GM19397 (cell line): ENCODE measurements around the gene RAMP3.
"Not testable (repeated sequence)": the region's sequence is repeated elsewhere in the genome, so short reads cannot be mapped to it uniquely, and the experiment has no call there.

Source experiments
- ATAC-seq: cut with Tn5 transposase; IDR thresholded peaks from one replicate; pipeline ENCODE4 v1.9.1; 2021; ENCODE audit warnings: mild to moderate bottlenecking, moderate library complexity; ENCODE audit not compliant: unreplicated experiment

Gene RAMP3

DNA sequence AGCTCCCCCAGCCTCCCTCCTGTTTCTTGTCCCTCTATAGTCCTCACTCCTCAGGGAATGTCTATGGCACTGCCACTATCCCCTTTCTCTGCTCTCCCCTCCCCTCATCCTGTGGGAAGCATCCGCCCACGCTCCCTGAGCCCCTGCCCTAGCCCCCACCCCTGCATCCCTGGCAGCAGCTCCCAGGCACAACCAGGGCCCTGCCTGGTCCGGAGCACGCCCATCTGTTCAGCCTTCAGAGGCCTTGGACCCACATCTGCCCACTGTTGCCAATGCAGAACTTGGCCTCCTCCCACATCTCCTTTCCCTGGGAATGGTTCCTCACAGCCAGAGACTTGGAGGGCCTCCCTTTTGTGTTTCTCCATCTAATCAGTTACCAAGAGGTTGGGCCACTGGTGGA is 25.7 kb upstream of the RAMP3 start:
- no peak for ATAC-seq

DNA sequence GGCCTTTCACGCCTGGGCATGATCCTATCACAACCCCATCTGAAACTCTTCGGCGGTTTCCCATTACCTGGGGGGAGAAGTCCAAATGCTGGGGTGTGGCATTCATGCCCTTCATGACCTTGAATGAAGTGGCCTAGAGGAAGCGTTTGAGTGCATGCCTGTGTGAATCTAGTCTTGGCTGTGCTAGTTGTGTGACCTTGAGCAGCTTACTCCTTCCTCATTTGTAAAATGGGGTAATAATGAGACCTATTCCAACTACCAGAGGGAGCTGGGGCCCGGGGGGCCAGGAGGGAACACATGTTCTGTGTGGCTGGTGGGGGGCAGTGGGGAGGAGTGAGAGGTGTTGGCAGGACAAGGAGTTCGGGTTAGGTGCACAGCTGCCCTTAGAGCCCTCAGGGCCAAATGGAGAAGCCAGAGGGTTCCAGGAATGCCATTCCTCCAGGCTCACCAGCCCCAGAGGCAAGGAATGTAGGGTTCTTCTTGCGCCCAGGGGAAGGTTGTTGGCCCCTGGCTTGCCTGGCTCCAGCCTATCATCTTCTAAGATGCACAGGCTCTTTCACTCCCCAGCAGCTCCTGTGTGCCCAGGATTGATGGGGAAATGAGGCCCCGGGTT is 24.8 kb upstream of the RAMP3 start:
- ATAC-seq, result no peak

DNA sequence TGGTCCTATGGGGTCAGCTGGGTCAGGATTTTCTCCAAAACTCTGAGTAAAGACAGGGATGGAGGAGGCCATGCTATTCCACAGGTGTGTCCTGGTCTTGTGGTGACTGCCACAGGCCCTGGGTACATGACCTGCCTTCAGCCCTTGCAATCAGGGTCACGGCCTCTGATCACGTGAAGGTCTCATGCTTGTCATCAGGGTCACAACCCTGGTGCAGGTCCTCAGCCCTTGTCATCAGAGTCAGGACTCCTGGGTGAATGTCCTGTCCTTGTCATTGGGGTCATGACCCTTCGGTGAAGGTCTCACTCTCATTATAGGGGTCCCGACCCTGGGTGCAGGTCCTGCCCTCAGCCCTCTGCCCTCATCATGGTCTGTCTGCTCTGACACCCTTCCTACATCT is 24.2 kb upstream of the RAMP3 start:
- ATAC-seq, result no peak

DNA sequence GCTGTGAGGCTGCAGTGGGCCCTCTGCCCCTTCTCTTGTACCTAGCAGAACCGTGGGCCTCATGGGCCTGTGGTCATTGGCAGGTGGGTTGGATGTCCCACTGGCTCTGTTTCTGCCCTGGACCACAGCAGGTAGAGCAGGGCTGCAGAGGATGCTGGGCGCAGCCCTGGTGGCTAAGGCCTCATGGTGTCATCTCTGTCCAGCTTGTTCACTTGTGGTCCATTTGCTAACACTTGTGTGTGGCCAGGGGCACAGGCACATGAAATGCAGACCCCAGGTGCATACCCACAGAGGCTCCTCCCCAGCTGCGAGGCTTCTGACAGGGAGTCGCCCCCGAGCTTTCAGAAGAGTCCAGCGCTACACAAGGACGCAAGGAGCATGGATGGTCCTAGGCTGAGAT is 23.7 kb upstream of the RAMP3 start:
- ATAC-seq, result no peak

DNA sequence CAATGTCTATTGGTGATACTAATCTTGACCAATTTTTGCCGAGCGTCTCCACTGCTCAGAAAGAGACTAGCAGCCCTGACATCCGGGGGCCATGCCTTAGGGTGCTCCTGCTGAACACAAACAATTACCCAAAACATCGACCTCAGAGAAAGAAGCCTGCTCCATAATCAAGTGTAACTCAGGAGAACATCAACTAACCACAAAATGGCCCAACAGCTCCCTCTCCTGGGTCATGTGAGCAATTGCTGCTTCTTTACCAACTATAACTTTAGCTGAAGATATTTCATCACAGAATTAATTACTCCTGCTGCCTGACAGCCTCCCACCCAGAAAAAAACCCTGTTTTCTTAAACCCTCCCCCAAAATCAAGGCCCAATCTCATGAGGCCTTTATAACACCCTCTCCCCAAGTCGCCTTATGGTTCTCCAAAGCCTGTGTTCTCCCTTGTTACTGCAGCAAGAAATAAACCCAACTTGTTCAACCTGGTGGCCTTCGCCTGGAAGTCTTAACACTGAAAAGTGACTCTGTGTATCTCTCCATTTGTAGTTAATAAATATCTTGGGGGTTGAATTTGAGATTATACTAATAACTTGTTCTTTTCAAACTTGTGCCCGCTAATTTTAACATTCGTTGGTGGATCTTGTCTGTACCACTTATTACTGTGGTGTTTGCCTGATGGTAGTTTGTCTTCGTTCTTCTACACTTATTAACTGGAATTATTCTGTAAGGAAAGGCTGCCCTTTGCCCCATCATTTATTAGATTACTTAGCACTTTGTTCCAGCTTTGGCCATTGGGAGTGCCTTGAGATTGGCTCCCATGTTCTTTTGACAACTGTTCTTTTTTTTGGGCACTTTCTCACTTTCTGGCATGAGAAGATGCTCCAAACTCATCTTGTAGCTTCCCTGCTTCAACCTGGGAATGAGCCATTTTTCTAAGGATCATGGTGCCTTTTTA is 21.2 kb upstream of the RAMP3 start:
- no peak for ATAC-seq

DNA sequence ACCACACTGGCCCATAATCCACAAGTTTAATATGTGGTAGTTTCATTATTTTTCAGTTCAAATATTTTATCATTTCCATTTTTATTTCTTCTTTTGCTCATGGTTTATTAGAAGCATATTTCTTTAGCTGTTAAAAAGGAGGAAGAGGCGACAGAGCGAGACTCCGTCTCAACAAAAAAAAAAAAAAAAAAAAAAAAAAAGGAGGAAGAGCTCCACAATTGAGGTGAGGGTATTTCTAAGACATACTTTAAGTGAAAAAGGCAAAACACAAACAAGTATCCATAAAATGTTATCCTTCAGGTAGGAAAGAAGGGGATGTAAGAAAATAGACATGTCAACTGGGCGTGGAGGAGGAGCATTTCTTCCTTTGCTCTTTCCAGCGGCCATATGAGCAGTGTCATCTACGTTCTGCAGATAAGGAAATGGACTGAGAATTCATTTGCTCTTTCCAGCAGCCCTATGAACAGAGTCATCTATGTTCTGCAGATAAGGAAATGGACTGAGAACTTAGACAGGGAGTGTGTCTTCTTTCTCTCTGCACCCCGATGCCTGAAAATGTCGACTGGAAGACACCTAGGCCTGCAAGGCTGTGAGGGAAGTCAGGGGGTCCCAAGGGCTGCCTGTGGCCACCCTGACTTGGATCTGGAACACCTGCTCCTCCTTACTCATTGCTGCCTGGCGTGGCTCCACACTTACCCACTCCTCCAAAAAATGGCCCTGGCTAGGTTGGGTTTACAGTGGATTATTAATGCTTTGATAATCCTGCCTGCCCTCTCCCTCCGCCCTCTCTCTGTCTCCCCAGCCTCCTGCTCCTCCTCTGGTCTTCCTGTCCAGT is 18.9 kb upstream of the RAMP3 start:
- no peak for ATAC-seq

DNA sequence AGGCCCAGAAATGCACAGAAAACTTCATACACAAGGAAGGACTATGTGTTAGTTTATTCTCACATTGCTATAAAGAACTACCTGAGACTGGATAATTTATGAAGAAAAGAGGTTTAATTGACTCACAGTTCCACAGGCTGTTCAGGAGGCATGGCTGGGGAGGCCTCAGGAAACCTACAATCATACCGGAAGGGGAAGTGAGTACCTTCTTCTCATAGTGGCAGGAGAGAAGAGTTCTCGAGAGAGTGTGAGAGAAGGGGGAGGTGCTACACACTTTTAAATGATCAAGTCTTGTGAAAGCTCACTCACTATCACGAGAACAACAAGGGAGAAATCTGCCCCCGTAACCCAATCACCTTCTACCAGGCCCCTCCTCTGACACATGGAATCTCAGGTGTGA is 16.8 kb upstream of the RAMP3 start:
- no peak for ATAC-seq

DNA sequence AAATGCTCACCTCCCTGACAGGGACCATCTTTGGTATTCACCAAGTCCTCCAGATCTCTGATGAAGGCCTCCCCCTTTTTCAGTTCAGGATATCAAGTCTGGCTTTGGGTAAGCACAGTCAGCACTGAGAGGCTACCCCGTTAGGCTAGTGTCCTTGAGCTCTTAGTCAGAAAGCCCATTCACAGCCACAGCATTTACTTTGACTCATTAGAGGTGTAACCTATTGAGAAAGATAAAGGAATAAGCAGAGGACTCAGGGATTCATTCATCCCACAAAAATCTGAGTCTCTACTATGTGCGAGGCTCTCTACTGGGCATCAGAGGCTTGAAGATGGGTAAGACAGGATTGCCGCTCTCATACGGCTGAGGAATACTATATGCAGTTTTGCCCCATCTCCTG is 14.0 kb upstream of the RAMP3 start:
- ATAC-seq, result no peak

DNA sequence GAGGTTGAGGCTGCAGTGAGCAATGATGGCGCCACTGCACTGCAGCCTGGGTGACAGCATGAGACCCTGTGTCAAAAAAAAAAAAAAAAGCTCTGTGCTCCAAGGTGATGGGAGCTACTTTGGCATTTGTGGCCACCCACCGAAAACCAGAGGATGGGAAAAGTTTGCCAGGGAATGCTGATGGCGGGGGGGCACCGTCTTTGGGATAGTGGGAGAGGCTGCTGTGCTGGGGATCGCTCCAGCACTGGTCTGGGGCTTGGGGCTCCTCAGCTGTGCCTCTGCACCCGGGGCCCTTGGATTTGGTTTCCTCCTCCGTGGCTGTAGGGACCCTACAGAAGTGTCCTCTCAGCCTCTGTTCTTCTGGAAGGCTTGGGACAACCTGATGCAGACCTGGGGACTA is 11.7 kb upstream of the RAMP3 start:
- no peak for ATAC-seq

DNA sequence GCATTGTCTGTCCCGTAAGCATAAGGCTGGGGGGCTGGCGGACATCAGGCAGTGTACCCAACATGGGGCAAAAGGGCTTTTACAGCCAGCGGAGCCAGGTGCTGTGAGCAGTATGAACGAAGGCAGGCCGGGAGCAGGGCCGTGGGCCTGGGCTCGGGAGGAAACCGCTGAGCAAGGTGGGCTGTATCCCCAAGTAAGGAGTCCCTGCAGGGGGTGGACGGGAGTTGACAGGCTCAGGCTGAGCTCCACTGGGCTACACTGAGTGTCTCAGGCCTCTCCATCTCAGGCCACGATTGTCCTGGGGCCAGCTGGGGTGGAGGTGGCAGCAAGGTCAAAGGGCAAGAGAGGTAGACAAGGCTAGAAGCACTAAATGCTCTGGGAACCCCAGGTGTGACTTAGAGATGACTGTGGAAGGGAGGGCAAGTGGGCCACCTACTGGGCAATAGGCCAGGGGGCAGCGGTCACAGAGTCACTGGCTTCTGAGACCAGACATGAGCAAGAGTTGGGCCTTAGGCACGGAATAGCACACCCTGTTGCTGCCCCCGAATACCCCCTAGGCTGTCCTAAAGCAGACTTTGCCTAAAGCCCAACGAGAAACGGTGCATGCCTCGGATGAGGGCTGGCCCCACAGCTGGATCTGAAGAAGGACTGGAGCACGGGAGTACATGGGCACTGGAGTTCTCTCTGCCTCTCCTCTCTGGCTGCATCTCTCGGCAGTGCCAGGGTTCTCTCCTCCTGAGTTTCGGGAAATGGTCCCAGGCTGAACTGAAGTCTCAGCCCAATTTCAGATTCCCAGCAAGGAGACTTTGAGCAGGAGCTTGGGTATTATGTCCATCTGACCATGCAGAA is 10.8 kb upstream of the RAMP3 start:
- ATAC-seq, result no peak

DNA sequence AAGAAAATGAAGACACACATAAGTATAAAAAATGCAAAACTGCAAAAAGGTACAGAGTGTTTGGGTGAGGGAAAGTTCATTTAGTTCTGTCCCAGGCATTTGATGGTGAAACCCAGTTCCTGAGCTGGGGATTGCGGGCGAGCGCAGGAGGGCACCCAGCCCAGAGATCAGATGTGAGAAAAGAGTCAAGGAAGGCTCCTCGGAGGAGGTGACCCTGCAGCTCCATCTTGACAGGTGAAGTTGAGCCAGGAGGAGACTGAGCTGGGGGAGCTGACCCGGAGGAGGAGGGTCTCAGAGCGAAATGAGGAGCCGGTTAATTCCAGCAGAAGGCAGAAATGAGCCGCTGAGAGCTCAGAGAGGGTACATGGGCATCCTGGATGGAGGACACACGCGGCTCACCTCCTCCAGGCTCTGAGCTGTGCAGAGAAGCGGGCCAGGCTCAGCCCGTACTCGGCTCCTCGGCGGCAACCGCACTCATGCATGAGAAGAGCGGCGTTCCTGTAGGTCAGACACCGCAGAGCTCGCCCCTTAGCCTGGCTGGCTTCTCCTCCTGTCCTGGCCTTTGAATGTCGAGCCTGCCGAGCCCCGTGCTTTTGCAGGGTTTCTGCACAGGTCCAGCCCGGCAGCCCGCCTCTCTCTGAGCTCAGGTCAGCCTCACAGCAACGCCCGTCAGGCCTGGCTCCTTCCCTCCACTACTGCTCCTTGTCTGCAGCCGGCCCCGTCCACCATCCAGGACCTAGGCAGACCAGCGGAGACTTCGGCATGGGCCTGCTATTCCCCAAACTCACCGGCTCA is 9.5 kb upstream of the RAMP3 start:
- ATAC-seq, result no peak

DNA sequence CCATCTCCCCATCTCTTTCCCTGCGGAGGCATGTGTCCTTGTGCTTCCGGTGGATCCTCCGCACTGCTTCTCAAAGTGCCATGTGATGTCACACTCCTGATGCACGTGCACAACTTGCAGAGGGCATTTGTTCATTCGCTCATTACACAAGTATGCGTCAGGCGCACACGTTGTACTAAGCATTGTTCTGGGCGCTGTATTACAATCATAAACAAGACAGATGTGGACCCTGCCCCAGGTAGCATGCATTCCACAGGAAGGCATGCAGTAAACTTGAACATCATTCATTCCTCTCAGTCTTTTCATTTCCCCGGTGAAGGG is 9.0 kb upstream of the RAMP3 start:
- no peak for ATAC-seq

DNA sequence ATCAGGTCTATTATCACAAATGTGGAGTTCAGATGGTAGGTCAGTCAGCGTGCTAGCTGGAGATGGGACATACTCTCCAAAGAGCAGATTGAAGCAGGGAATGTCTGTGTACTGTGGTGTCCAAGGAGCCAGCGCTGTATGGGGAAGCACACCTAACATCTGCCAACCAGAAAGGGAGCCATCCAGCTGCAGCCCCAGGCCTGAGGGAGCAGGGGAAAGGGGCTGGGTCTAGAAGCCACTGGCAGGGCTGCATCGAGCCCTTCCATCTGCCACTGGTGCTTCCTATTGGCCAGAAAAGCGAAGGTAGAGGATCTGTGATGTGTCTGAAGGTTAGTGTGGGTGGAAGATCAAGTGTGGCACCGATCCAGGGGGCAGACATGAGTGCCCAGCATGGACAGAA is 8.0 kb upstream of the RAMP3 start:
- ATAC-seq, result no peak

DNA sequence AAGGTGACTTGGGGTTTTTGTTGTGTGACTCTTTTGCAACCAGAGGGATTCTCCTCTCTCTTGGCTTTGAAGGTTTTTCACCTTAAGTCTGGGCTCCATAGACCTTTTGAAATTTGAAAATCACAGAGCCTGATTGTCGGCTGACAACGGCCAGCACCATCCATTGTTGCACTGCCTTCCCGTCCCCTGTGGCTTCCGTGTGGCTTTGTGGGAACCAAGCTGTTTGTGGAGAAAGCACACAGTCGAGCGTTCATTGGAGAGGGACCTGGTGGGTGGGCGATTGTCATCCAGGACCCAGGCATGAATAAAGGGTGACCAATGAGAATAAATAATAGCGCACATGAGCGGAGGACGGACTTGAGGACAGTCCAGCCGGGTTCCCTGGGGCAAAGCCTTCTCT is 7.4 kb upstream of the RAMP3 start:
- ATAC-seq, result no peak

DNA sequence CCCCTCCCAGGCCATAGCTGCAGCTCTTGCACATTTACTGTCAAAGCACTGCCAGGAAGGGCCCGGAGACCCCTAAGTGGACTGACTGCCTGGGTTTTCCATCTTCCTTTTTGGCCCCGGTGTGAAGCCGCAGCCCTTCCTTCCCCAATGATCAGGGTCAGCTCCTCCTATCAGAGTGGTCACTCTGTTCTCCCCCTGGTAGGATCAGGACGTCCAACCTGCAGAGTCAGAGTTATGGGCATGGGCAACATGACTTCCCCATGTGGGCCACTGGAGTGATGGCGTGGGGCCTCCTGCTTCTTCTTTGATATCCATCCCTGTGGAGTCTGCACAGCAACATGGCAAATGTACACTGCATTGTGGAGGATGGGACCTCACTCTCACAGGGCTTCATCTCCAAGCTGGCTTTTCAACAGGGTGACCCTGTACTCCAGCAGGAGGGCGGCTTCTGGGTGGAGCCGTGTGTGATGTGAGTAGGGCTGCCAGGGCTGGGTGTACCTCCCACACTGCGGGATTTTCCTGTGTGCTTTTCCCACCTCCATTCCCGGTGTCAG is 6.4 kb upstream of the RAMP3 start:
- no peak for ATAC-seq

DNA sequence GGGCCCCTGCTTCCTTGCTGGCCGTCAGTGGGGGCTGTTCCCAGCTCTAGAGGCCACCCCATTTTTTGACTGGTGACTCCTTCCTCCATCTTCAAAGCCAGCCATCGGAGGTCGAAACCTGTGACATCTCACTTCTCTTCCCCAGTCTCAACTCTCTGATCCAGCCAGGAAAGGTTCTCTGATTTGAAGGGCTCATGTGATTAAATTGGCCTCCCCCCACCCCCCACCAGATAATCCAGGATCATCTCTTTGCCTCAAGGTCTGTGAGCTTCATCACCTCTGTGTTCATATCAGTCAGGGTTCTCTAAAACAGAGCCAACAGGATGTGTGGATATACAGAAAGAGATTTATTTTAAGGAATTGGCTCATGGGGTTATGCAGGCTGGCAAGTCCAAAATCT is 5.6 kb upstream of the RAMP3 start:
- no peak for ATAC-seq

DNA sequence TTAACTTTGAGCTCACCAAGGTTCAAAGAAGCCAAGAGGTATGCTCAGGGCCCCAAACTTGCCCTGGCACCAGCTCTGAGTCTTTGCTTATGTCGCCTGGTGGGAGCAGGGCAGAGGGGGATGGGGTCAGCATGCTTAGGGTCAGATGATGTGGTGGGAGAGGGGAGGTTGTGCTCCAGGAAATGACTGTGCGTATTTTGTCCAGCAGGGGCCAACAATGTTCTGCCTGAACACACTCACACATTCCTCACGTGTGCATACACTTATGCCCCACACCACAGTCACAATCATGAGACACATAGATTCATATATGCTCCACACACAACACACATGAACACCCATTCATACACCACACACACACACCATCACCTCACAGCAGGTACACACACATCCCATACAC is 4.4 kb upstream of the RAMP3 start:
- ATAC-seq, result no peak

DNA sequence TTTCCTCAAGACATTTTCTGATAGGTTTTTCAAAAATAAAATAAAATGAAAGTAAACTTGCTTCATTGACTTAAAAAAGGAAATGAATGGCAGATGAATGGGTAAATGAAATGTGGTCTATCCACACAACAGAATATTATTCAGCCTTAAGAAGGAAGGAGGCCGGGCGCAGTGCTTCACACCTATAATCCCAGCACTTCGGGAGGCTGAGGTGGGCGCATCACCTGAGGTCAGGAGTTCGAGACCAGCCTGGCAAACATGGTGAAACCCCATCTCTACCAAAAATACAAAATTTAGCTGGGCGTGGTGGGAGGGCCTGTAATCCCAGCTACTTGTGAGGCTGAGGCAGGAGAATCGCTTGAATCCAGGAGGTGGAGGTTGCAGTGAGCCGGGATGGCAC is 3.7 kb upstream of the RAMP3 start:
- ATAC-seq, result not testable (repeated sequence)

DNA sequence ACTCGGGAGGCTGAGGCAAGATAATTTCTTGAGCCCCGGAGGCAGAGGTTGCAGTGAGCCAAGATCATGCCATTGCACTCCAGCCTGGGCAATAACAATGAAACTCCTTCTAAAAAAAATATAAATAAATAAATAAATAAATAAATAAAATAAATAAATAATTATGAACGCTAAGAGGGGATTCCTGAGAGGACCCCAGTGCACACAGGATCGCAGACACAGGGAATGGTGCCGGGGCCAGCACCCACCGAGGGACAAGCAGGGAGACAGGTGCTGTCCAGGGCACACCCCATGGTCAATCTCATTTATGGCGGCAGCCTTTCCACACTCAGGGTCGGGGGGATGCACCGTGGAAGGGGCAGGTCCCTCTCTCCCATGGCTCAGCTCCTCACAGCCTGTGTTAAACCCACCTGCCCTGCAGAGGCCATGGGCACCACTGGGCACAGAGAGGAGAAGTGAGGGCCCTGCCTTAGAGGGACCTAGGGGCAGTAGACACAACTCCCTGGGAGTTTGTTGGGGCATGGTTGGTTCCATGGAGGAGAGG is 2.2 kb upstream of the RAMP3 start:
- no peak for ATAC-seq

DNA sequence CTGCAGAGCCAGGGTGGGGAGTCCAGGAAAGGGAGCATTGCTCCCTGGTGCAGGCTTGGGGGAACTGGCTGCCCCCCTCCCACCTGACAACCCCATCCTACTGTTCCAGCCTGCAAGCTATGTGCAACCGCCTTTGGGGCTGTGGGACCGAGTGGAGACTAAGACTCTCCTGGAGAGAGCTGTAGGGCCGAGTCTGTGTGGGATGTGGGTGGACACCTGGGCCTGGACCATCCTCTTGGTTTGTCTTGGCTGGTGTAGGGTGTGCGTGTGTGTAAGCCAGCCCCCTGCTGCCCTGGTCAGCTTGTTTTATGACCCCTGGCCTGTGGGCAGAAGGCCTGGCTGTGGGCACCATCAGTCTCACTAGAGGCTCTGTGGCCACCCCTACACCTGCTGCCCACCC is 1.6 kb upstream of the RAMP3 start:
- ATAC-seq, result no peak
